HG03571 (cell line): ENCODE results near the gene ARL6IP4.
A peak's percentile ranks its signal among the peaks of the same experiment; 100 is the strongest.
"Not testable (repeated sequence)": the region's sequence is repeated elsewhere in the genome, so short reads cannot be mapped to it uniquely, and the experiment has no call there.

Source experiments
- ATAC-seq: cut with Tn5 transposase; IDR thresholded peaks from one replicate; pipeline ENCODE4 v1.9.1; 2021; ENCODE audit not compliant: unreplicated experiment

The ARL6IP4 gene

GRCh38 chr12:122980183-122981035 is at the start of gene ARL6IP4:
ARL6IP4 (plus strand) TSS chr12:122980681; CDS start chr12:122981140, 459 bp downstream.
- ATAC-seq: peak; percentile 53

- no peak for ATAC-seq
Observed at GRCh38 chr12:122932207-122932606, 48.3 kb upstream of the ARL6IP4 start.

- no peak for ATAC-seq
Observed at GRCh38 chr12:122934722-122935121, 45.8 kb upstream of the ARL6IP4 start.

- ATAC-seq: no peak
Observed at GRCh38 chr12:122935318-122935717, 45.2 kb upstream of the ARL6IP4 start.

- ATAC-seq: no peak
Observed at GRCh38 chr12:122937622-122938091, 42.8 kb upstream of the ARL6IP4 start.

- ATAC-seq: no peak
Observed at GRCh38 chr12:122939125-122939524, 41.4 kb upstream of the ARL6IP4 start.

- not testable (repeated sequence) for ATAC-seq
Observed at GRCh38 chr12:122941351-122941750, 39.1 kb upstream of the ARL6IP4 start.

- ATAC-seq: no peak
Observed at GRCh38 chr12:122942637-122943036, 37.8 kb upstream of the ARL6IP4 start.

- no peak for ATAC-seq
Observed at GRCh38 chr12:122943196-122943595, 37.3 kb upstream of the ARL6IP4 start.

GRCh38 chr12:122944605-122945592 is 35.6 kb upstream of the ARL6IP4 start:
- ATAC-seq: no peak

- peak; percentile 45 for ATAC-seq
Observed at GRCh38 chr12:122946690-122947341, 33.7 kb upstream of the ARL6IP4 start.

GRCh38 chr12:122947352-122947792 is 33.1 kb upstream of the ARL6IP4 start:
- no peak for ATAC-seq

GRCh38 chr12:122948605-122949004 is 31.9 kb upstream of the ARL6IP4 start:
- no peak for ATAC-seq

- ATAC-seq: no peak
Observed at GRCh38 chr12:122949405-122949804, 31.1 kb upstream of the ARL6IP4 start.

- ATAC-seq: no peak
Observed at GRCh38 chr12:122949816-122950675, 30.4 kb upstream of the ARL6IP4 start.

GRCh38 chr12:122951406-122951805 is 29.1 kb upstream of the ARL6IP4 start:
- no peak for ATAC-seq

GRCh38 chr12:122951979-122952892 is 28.2 kb upstream of the ARL6IP4 start:
- ATAC-seq: no peak

- no peak for ATAC-seq
Observed at GRCh38 chr12:122955156-122955555, 25.3 kb upstream of the ARL6IP4 start.

- ATAC-seq: no peak
Observed at GRCh38 chr12:122956035-122956434, 24.4 kb upstream of the ARL6IP4 start.
